ENCODE results near the gene MRPL34. TPM values are rescaled to one million over a fixed set of nuclear protein-coding genes. Genes with fewer than 3 reads are reported as not detected.

MRPL34 gene
- total and polyA plus RNA-seq, 9 of the 15 experiments (the other 6 are each of a cell fraction or from before 2014, with no cell fraction given) = 11.5 to 256 (median 72.5) TPM

DNA sequence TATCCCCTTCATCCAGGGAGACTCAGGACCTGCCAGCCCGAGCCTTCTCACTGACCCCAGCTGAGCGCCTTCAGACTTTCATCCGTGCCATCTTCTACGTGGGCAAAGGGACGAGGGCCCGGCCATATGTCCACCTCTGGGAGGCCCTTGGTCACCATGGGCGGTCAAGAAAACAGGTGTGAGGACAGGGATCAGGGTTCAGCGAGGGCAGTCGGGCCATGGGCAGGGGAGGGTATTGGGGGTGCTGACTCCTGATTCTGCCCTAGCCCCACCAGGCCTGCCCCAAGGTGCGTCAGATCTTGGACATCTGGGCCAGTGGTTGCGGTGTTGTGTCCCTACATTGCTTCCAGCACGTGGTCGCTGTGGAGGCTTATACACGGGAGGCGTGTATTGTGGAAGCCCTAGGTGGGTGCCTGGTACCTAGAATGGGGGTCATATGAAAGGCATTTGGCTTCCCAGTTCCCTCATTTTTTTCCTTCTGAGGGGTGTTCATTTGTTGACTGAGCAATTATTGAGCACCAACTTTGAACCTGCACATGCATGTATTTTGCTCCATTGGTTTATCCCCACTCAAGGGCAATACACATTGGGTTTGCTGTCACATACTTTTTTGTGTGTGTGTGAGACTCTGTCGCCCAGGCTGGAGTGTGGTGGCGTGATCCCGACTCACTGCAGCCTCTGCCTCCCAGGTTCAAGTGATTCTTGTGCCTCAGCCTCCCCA lies 20.1 kb upstream of the MRPL34 start (continued):
- TF ChIP-seq, protein P1, sequence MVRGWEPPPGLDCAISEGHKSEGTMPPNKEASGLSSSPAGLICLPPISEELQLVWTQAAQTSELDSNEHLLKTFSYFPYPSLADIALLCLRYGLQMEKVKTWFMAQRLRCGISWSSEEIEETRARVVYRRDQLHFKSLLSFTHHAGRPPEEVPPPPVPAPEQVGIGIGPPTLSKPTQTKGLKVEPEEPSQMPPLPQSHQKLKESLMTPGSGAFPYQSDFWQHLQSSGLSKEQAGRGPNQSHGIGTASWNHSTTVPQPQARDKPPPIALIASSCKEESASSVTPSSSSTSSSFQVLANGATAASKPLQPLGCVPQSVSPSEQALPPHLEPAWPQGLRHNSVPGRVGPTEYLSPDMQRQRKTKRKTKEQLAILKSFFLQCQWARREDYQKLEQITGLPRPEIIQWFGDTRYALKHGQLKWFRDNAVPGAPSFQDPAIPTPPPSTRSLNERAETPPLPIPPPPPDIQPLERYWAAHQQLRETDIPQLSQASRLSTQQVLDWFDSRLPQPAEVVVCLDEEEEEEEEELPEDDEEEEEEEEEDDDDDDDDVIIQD (CRISPR knock-in tag; IDR thresholded peaks at IDR 0.05) = no peak
- no peak for TF ChIP-seq NR2F6 (CRISPR knock-in tag; IDR thresholded peaks at IDR 0.05)
- no peak for TF ChIP-seq ILF3 (IDR thresholded peaks at IDR 0.05; ENCODE audit: borderline replicate concordance)
- TF ChIP-seq HDAC1 (IDR thresholded peaks at IDR 0.05) = peak in 1 of 2 experiments; percentile 39; a peak in 1 of 4 replicates
- TF ChIP-seq CBX1 (IDR thresholded peaks at IDR 0.05; ENCODE audit: low read depth) = peak; percentile 48; the same call in 1 of the 2 replicates
- no peak for TF ChIP-seq ZBED1 (IDR thresholded peaks at IDR 0.05)
- no peak for TF ChIP-seq ZBTB7A (IDR thresholded peaks at IDR 0.05; ENCODE audit: borderline replicate concordance, control insufficient read depth, low read depth, low read length)
- no peak for TF ChIP-seq ZKSCAN3 (CRISPR knock-in tag; IDR thresholded peaks at IDR 0.05)
- TF ChIP-seq NR2C1 (IDR thresholded peaks at IDR 0.05) = no peak
- no peak for TF ChIP-seq NR2C1 (tag; IDR thresholded peaks at IDR 0.05)
- TF ChIP-seq, protein P2, sequence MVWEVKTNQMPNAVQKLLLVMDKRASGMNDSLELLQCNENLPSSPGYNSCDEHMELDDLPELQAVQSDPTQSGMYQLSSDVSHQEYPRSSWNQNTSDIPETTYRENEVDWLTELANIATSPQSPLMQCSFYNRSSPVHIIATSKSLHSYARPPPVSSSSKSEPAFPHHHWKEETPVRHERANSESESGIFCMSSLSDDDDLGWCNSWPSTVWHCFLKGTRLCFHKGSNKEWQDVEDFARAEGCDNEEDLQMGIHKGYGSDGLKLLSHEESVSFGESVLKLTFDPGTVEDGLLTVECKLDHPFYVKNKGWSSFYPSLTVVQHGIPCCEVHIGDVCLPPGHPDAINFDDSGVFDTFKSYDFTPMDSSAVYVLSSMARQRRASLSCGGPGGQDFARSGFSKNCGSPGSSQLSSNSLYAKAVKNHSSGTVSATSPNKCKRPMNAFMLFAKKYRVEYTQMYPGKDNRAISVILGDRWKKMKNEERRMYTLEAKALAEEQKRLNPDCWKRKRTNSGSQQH (CRISPR knock-in tag; IDR thresholded peaks at IDR 0.05) = no peak
- no peak for TF ChIP-seq XRCC3 (IDR thresholded peaks at IDR 0.05)
- TF ChIP-seq HDAC2 (IDR thresholded peaks at IDR 0.05) = peak; percentile 42; the same call in 1 of the 2 replicates
- TF ChIP-seq KDM1A (IDR thresholded peaks at IDR 0.05) = peak; percentile 63 to 70; a peak in 2 of 4 replicates
- TF ChIP-seq ZNF785 (CRISPR knock-in tag; IDR thresholded peaks at IDR 0.05) = no peak
- no peak for TF ChIP-seq ZNF764 (CRISPR knock-in tag; IDR thresholded peaks at IDR 0.05; ENCODE audit: low read depth)
- TF ChIP-seq, protein P3, sequence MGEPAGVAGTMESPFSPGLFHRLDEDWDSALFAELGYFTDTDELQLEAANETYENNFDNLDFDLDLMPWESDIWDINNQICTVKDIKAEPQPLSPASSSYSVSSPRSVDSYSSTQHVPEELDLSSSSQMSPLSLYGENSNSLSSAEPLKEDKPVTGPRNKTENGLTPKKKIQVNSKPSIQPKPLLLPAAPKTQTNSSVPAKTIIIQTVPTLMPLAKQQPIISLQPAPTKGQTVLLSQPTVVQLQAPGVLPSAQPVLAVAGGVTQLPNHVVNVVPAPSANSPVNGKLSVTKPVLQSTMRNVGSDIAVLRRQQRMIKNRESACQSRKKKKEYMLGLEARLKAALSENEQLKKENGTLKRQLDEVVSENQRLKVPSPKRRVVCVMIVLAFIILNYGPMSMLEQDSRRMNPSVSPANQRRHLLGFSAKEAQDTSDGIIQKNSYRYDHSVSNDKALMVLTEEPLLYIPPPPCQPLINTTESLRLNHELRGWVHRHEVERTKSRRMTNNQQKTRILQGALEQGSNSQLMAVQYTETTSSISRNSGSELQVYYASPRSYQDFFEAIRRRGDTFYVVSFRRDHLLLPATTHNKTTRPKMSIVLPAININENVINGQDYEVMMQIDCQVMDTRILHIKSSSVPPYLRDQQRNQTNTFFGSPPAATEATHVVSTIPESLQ (CRISPR knock-in tag; IDR thresholded peaks at IDR 0.05) = no peak
- TF ChIP-seq RBM17 (IDR thresholded peaks at IDR 0.05; ENCODE audit: borderline replicate concordance, low read depth, low read length) = no peak
- no peak for TF ChIP-seq SRSF9 (IDR thresholded peaks at IDR 0.05; ENCODE audit: borderline replicate concordance, low read depth, low read length)
- TF ChIP-seq ZNF174 (CRISPR knock-in tag; IDR thresholded peaks at IDR 0.05) = no peak
- no peak for TF ChIP-seq MTA3 (IDR thresholded peaks at IDR 0.05; ENCODE audit: borderline replicate concordance)
- TF ChIP-seq, protein P4, sequence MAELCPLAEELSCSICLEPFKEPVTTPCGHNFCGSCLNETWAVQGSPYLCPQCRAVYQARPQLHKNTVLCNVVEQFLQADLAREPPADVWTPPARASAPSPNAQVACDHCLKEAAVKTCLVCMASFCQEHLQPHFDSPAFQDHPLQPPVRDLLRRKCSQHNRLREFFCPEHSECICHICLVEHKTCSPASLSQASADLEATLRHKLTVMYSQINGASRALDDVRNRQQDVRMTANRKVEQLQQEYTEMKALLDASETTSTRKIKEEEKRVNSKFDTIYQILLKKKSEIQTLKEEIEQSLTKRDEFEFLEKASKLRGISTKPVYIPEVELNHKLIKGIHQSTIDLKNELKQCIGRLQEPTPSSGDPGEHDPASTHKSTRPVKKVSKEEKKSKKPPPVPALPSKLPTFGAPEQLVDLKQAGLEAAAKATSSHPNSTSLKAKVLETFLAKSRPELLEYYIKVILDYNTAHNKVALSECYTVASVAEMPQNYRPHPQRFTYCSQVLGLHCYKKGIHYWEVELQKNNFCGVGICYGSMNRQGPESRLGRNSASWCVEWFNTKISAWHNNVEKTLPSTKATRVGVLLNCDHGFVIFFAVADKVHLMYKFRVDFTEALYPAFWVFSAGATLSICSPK (IDR thresholded peaks at IDR 0.05; ENCODE audit: borderline replicate concordance) = no peak
- no peak for TF ChIP-seq NR3C1 (CRISPR knock-in tag; IDR thresholded peaks at IDR 0.05)

All from K562 (cell line).